Prostate gland (tissue), 2 donors: ENCODE data around the gene UQCRHL. TPM values are rescaled to one million over a fixed set of nuclear protein-coding genes. Genes with fewer than 3 reads are reported as not detected.
A peak's percentile ranks its signal among the peaks of the same experiment; 100 is the strongest.

Experiments used
- DNase-seq: peaks from one replicate; pipeline ENCODE4 v3.0.0-alpha.2; 2019; ENCODE audit warnings: low spot score
- H3K27ac ChIP-seq, 2 donors: fragments of 200-600 bp; sonication (generic); 2 replicates each; pipeline ENCODE4 v1.5.1; 2017 to 2019
- H3K27me3 ChIP-seq: fragments of 200-600 bp; sonication (generic); replicated peaks from 2 replicates; pipeline ENCODE4 v1.5.1; 2019; ENCODE audit not compliant: insufficient read depth
- H3K36me3 ChIP-seq, 2 donors: fragments of 200-600 bp; sonication (generic); 1 replicate in 1 of 2; 2 replicates in 1 of 2; pipeline versions ENCODE4 v1.5.1 to v1.8.1; 2017 to 2019
- H3K4me1 ChIP-seq: fragments of 200-600 bp; sonication (generic); replicated peaks from 2 replicates; pipeline ENCODE4 v1.5.1; 2019
- H3K4me3 ChIP-seq, 2 donors: fragments of 200-600 bp; sonication (generic); 2 replicates each; pipeline ENCODE4 v1.5.1; 2017 to 2019
- H3K9me3 ChIP-seq: fragments of 200-600 bp; sonication (generic); 2 replicates; pipeline ENCODE4 v1.5.1; 2017
- CTCF ChIP-seq, 4 experiments: fragments of 200-600 bp in 2 of 4; fragments of 450-650 bp in 2 of 4; sonication (generic) in 2 of 4; IDR thresholded peaks; 1 replicate in 3 of 4; 2 replicates in 1 of 4; pipeline ENCODE4 v1.5.1; 2016 to 2019; ENCODE audit warnings: antibody characterized with exemption in 4 of 4, mild to moderate bottlenecking in 2 of 4, moderate library complexity in 2 of 4
- POLR2A ChIP-seq: fragments of 450-650 bp; IDR thresholded peaks from one replicate; pipeline ENCODE4 v1.6.1; 2016; ENCODE audit warnings: antibody characterized with exemption, mild to moderate bottlenecking
- POLR2AphosphoS5 ChIP-seq: sonication (generic); formaldehyde crosslinking; IDR thresholded peaks from one replicate; pipeline ENCODE4 v1.6.1; 2017; ENCODE audit warnings: antibody characterized with exemption
- WGBS: methylation state at CpG from one replicate; pipeline ENCODE4 v1.1.5; 2018; 5-methylcytosine and 5-hydroxymethylcytosine counted together
- intact Hi-C: fragments of 100-400 bp; cut with DNase I; formaldehyde crosslinking; loops from one replicate; pipeline ENCODE4 v1.14.2; 2022
- total RNA-seq, 2 donors: library from RNA; depleted of rRNA; stranded (reverse); fragments of >200 nt; gene quantifications; one replicate each; pipeline ENCODE4 v1.1.0, GENCODE V29; 2016

The UQCRHL gene
- total RNA-seq, 2 donors from 2014 or later, result 1.6 to 2.4 TPM

DNA sequence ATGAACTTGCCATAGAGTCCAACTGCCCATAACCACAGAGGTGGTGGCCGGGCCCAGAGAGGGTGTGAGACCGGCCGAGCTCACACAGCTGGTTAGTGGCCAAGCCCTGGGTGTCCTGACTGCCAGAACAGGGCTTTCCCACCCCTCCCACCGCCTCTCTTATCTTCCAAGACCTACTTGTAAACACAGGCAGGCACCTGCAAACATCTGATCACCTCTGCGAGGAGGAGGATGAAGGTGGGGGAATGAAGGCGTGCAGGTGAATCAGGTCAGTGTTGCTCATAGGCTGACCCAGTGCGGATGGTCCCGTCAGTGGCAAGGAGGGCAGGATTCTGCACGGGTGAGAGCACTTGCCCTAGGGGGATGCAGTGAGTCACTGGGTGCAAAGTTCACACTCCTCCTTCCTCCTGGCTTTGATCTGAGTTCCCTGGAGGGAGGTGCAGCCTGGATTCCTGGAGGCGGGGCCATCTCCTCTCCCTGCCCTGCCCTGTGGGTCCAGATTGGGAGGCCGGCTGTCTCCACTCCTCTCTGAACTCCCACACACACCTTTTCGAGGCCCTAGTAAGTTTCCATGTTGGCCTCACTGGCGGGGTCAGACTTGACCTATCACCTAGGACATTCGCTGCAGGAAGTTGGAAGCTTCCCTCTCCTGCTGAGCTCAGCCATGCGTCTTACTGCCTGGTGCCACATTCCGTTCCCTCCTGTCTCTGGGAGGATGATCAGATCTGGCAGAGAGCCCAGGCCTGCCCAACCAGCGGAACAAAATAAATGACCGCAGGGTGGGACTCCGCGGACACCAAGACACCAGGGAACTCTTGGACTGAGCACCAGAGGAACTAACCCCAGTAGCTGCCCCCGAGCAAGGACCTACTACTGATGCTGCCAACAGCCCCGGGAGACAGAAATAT, 7.3 kb downstream of the UQCRHL start:
- peak; percentile 58 for DNase-seq
- WGBS, result 22% methylated on average over 22 of the region's 22 CpGs
- intact Hi-C loops, result no loop called here
- Histone ChIP-seq H3K27ac (peak overlapping the region; percentile 56 to 60), H3K4me1 (peaks cover 25% of the 10 kb centered on the region), H3K4me3 (no peak overlapping the region), H3K27me3 (no peaks in the 10 kb centered on the region), H3K36me3 (no peaks in the 10 kb centered on the region), H3K9me3 (no peaks in the 10 kb centered on the region)
- TF ChIP-seq POLR2AphosphoS5 (peak; percentile 62), CTCF (IDR thresholded peaks at IDR 0.05) (peak in 1 of 4 experiments; percentile 4), POLR2A (no peak)

GRCh38 chr1:15799004-15799867, 8.2 kb downstream of the UQCRHL start:
- Histone ChIP-seq H3K27me3 (no peaks in the 10 kb centered on the region), H3K27ac (peak overlapping the region; percentile 56 to 60), H3K4me1 (peaks cover 25% of the 10 kb centered on the region), H3K9me3 (no peaks in the 10 kb centered on the region), H3K4me3 (no peak overlapping the region), H3K36me3 (no peaks in the 10 kb centered on the region)
- 21% methylated on average over 9 of the region's 9 CpGs for WGBS
- DNase-seq, result peak; percentile 65
- intact Hi-C loops, result no loop called here
- TF ChIP-seq POLR2AphosphoS5, result peak; percentile 15
- TF ChIP-seq POLR2A, result no peak
- no peak for TF ChIP-seq CTCF (IDR thresholded peaks at IDR 0.05)

GRCh38 chr1:15797614-15798390, 9.6 kb downstream of the UQCRHL start:
- Histone ChIP-seq H3K9me3 (no peaks in the 10 kb centered on the region), H3K27ac (no peak overlapping the region), H3K27me3 (no peaks in the 10 kb centered on the region), H3K4me1 (peaks cover 25% of the 10 kb centered on the region), H3K4me3 (no peak overlapping the region), H3K36me3 (no peaks in the 10 kb centered on the region)
- 71% methylated on average over 14 of the region's 14 CpGs for WGBS
- DNase-seq, result no peak
- intact Hi-C loops, result no loop called here
- no peak for TF ChIP-seq CTCF (IDR thresholded peaks at IDR 0.05)
- TF ChIP-seq POLR2A, result no peak
- no peak for TF ChIP-seq POLR2AphosphoS5

- intact Hi-C loops, result no loop called here
- 92% methylated on average over 2 of the region's 2 CpGs for WGBS
These were observed 11.4 kb downstream of the UQCRHL start for GRCh38 chr1:15796086-15796462.

More at GRCh38 chr1:15796086-15796462, 11.4 kb downstream of the UQCRHL start:
- Histone ChIP-seq H3K27ac (peak overlapping the region; percentile 25 to 71), H3K36me3 (no peaks in the 10 kb centered on the region), H3K4me3 (no peak overlapping the region), H3K27me3 (no peaks in the 10 kb centered on the region), H3K4me1 (peaks cover 25% of the 10 kb centered on the region), H3K9me3 (no peaks in the 10 kb centered on the region)
- no peak for DNase-seq
- no peak for TF ChIP-seq POLR2AphosphoS5
- TF ChIP-seq POLR2A, result no peak
- no peak for TF ChIP-seq CTCF (IDR thresholded peaks at IDR 0.05)
